ENCODE data around the gene OPRL1.

GRCh38 chr20:64033981-64034493, 45.8 kb upstream of the OPRL1 start:
- TF ChIP-seq CTCF (IDR thresholded peaks at IDR 0.05) (no peak), POLR2A (IDR thresholded peaks at IDR 0.05) (no peak), POLR2AphosphoS5 (IDR thresholded peaks at IDR 0.05) (no peak)

Measured in breast epithelium (tissue), 3 donors.